ENCODE data around the gene OCRL.

- TF ChIP-seq CTCF (IDR thresholded peaks at IDR 0.05) (no peak), POLR2A (IDR thresholded peaks at IDR 0.05; ENCODE audit: low read depth) (no peak), POLR2AphosphoS5 (IDR thresholded peaks at IDR 0.05) (no peak), EP300 (IDR thresholded peaks at IDR 0.05) (no peak)
Measured at GRCh38 chrX:129590596-129590995, 50.5 kb downstream of the OCRL start.

Data from esophagus muscularis mucosa (tissue), 4 donors.